PFSK-1 (cell line): Measurements from ENCODE around the gene SBK2.

Experiments used
- POLR2AphosphoS5 ChIP-seq: IDR thresholded peaks from 2 replicates; pipeline ENCODE4 v1.6.1; 2012; ENCODE audit warnings: low read depth, mild to moderate bottlenecking, control low read depth, low read length, moderate library complexity
- REST ChIP-seq, 2 experiments: IDR thresholded peaks; 2 replicates each; pipeline versions ENCODE4 v1.6.1 to v1.8.0; 2011 to 2012; ENCODE audit warnings: low read depth in 2 of 2, low read length in 2 of 2, control low read depth in 1 of 2, inconsistent platforms in 1 of 2, mild to moderate bottlenecking in 1 of 2, moderate library complexity in 1 of 2; ENCODE audit not compliant: insufficient read depth in 1 of 2

DNA sequence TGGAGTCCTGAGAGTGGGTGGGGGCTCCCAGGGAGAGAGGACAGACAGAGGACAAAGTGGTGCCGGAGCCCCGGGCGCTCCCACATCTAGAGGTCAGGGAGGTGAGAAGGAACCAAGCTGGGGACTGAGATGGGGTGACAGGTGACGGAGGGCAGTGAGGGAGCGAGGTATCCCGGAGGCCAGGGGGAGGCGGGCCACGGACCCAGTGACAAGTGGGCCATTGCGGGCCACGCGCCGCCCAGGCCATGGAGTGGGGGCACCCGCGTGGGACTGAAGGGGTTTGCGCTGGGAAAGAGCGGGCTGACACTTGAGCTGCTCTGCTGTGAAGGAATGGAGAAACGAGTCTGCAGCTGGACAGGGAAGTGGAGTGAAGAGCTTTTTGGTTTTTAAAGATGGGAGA, 57.9 kb downstream of the SBK2 start:
- TF ChIP-seq POLR2AphosphoS5 (no peak), REST (IDR thresholded peaks at IDR 0.05; ENCODE audit: insufficient read depth in 1 of 2, low read depth in 2 of 2, low read length in 2 of 2) (no peak)
